HG02623 (cell line): ENCODE measurements around the gene SEZ6L2.
"Not testable (repeated sequence)": the region's sequence is repeated elsewhere in the genome, so short reads cannot be mapped to it uniquely, and the experiment has no call there.

Experiments
- ATAC-seq: cut with Tn5 transposase; IDR thresholded peaks from one replicate; pipeline ENCODE4 v1.9.1; 2021; ENCODE audit warnings: moderate library complexity; ENCODE audit not compliant: unreplicated experiment

SEZ6L2 gene

GRCh38 chr16:29910819-29911675 is 11.7 kb upstream of the SEZ6L2 start:
- ATAC-seq, result no peak

DNA sequence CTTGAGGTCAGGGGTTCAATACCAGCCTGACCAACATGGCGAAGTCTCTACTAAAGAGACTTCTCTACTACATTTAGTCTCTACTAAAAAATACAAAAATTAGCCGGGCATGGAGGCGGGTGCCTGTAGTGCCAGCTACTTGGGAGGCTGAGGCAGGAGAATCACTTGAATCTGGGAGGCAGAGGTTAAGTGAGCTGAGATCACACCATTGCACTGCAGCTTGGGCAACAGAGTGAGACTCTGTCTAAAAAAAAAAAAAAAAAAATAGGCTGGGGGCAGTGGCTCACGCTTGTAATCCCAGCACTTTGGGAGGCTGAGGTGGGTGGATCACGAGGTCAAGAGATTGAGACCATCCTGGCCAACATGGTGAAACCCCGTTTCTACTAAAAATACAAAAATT is 10.5 kb upstream of the SEZ6L2 start:
- not testable (repeated sequence) for ATAC-seq

- no peak for ATAC-seq
Observed at GRCh38 chr16:29909391-29909790, 10.0 kb upstream of the SEZ6L2 start.

- no peak for ATAC-seq
Observed at GRCh38 chr16:29908719-29909220, 9.4 kb upstream of the SEZ6L2 start.

GRCh38 chr16:29907973-29908372 is 8.6 kb upstream of the SEZ6L2 start:
- no peak for ATAC-seq

- ATAC-seq, result no peak
Observed at GRCh38 chr16:29906520-29907244, 7.3 kb upstream of the SEZ6L2 start.

DNA sequence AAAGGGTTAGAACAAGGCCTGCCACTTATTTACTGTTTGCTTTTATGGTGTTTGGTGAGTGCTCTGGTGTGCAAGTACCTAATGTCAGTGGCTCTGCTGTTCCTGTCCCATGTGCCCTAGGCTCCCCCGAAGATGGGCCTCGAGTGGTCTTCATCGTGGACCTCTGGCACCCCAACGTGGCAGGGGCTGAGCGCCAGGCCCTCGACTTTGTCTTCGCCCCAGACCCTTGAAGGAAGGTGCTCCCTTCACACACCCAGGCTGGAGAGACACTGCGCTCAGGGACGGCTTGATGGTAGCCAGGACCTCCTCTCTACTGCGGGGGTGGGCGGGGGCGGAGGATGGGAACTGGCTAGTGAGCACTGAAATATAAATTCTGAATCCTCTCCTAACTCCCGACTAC is 6.3 kb upstream of the SEZ6L2 start:
- ATAC-seq, result no peak

GRCh38 chr16:29904947-29905346 is 5.6 kb upstream of the SEZ6L2 start:
- no peak for ATAC-seq

DNA sequence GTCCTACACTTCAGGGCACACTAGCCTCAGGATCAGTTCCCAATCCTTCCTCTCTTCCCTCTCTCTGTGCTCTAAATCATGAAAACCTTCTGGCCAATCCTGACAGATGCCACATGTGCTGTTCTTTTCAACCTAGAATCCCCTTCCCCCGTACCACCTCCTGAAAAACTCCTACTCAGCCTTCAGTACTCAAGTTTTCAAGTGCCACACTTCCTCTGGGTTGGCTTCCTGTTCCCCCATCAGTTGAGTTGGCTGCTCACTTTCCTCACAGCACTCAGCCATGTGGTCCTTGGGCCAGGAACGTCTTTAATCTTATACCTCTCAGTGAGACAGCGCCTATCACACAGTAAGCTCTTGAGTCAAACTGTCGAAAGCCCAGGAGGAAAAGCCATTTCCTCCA is 4.2 kb upstream of the SEZ6L2 start:
- ATAC-seq, result no peak

GRCh38 chr16:29901607-29901945 is 2.2 kb upstream of the SEZ6L2 start:
- no peak for ATAC-seq

- no peak for ATAC-seq
Observed at GRCh38 chr16:29900888-29901606, 1.7 kb upstream of the SEZ6L2 start.

DNA sequence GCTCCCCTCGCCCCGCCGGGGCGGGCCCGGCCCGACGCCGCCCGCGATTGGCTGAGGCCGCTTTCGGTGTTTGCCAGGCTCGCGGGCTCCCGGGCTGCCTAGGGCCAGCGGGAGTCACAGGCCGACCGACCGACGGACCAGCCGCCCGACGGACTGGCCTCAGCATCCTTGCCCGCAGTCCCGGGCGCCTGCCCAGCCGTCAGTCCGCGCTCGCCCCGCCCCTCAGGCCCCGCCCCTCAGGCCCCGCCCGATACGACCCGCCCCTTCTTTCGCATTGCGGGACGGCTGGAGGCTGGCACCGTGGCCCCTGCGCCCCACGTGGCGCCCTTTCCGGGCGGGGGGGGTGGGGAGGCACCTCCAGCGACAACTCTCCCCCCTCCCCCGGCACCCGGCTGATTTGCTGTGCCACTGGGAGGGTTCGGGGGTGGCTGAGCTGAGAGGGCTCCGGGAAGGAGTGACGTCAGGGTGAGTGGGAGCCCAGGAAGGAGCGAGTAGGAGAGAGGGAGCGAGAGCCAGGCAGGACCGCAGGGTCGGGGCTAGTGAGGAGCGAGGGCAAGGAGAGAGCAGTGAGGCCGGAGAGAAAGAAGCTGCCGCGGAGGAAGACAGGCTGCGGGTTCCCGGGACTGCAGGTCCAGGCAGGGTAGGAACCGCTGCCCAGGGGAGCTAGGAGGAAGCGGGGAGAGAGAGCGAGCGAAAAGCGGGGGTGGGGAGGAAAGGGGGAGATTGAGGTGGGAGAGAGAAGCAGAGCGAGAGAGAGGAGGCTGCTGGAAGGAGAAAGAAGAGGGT is 945 bp upstream of the SEZ6L2 start, which contains the start of gene ASPHD1:
Gene ASPHD1, plus strand, starts transcription at position 387 of the 786 bp plus-strand sequence. CDS start 484 bp downstream, outside the sequence.
- ATAC-seq, result peak; percentile 52

GRCh38 chr16:29898804-29899515 is 390 bp downstream of the SEZ6L2 start:
- no peak for ATAC-seq

GRCh38 chr16:29898135-29898803 is 1.1 kb downstream of the SEZ6L2 start:
- no peak for ATAC-seq

DNA sequence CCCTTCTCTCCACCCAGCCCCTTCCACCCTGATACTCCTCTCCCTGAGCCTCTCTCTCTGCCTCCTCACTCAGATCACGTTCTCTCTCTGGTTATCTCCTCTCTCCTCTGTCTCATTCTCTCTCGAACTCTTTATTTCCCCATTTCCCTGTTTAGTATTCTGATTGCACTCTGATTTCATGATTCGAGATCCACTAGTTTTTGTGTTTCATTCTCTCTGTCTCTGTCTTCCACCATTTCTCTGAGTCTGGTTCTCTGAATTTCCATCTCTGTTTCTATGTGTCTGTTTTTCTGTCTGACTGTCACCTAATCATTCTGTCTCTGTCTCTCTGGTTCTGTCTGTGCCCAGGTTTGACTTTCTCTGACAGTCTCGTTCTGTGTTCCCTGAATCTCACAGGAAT is 2.0 kb downstream of the SEZ6L2 start:
- ATAC-seq, result no peak

- no peak for ATAC-seq
Observed at GRCh38 chr16:29896841-29897240, 2.5 kb downstream of the SEZ6L2 start.

DNA sequence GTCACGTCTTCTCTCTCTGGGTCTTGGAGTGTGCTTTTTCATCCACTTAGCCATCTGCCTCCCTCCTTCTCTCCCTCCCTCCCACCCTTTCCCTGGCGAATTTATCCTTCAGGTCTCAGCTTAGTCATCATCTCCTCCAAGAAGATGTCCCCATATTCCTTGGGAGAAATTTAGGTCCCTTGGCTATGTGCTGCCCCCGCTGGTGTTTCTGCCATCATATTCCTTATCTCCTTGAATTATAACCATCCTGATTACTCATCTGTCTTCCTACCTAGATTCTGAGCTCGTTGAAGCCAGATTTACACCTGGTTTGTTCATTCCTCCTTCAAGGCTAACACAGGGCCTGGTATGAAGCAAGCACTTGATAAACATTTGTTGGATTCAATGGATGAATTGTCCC is 5.0 kb downstream of the SEZ6L2 start:
- ATAC-seq, result no peak

GRCh38 chr16:29893553-29893952 is 5.8 kb downstream of the SEZ6L2 start:
- no peak for ATAC-seq

- ATAC-seq, result no peak
Observed at GRCh38 chr16:29892458-29892813, 6.9 kb downstream of the SEZ6L2 start.
